RWPE2 (cell line): Measurements from ENCODE around the gene KRIT1.
A peak's percentile ranks its signal among the peaks of the same experiment; 100 is the strongest.

Experiments
- ATAC-seq: fragments of 200-7000 bp; cut with Tn5 transposase; 3 replicates; pipeline ENCODE4 v1.9.1; 2021; ENCODE audit warnings: low read depth
- DNase-seq: peaks from one replicate; pipeline ENCODE4 v3.0.0-alpha.2; 2020; ENCODE audit warnings: low spot score
- H3K27ac ChIP-seq: fragments of 450-650 bp; 2 replicates; pipeline ENCODE4 v1.5.1; 2017; ENCODE audit warnings: mild to moderate bottlenecking; ENCODE audit not compliant: poor library complexity, severe bottlenecking
- H3K27me3 ChIP-seq: fragments of 250-450 bp; sonication (Bioruptor Pico); 2 replicates; pipeline ENCODE4 v1.5.1; 2021; ENCODE audit warnings: mild to moderate bottlenecking, moderate library complexity; ENCODE audit not compliant: insufficient read depth, poor library complexity, severe bottlenecking
- H3K36me3 ChIP-seq: fragments of 250-450 bp; sonication (Bioruptor Pico); 2 replicates; pipeline ENCODE4 v1.5.1; 2020; ENCODE audit warnings: low read depth, mild to moderate bottlenecking, moderate library complexity
- H3K4me1 ChIP-seq: fragments of 250-450 bp; sonication (Bioruptor Pico); 2 replicates; pipeline ENCODE4 v1.5.1; 2021; ENCODE audit warnings: mild to moderate bottlenecking, moderate library complexity; ENCODE audit not compliant: insufficient read depth, poor library complexity, severe bottlenecking
- H3K4me3 ChIP-seq: fragments of 250-450 bp; sonication (Bioruptor Pico); 2 replicates; pipeline ENCODE4 v1.5.1; 2021; ENCODE audit warnings: mild to moderate bottlenecking, moderate library complexity; ENCODE audit not compliant: severe bottlenecking
- H3K9me3 ChIP-seq: fragments of 250-450 bp; sonication (Bioruptor Pico); 2 replicates; pipeline ENCODE4 v1.5.1; 2021; ENCODE audit warnings: mild to moderate bottlenecking, moderate library complexity; ENCODE audit not compliant: severe bottlenecking
- CTCF ChIP-seq: fragments of 450-650 bp; IDR thresholded peaks from one replicate; pipeline ENCODE4 v1.5.1; 2017; ENCODE audit warnings: mild to moderate bottlenecking, moderate library complexity; ENCODE audit not compliant: poor library complexity, severe bottlenecking

The KRIT1 gene

GRCh38 chr7:92251181-92251580 lies 5.5 kb upstream of the KRIT1 start:
- Histone ChIP-seq H3K27ac (no peak overlapping the region), H3K36me3 (0 out of 2 replicates have a peak, but pooled peaks cover 6% of the 10 kb centered on the region), H3K27me3 (no peaks in the 10 kb centered on the region), H3K4me3 (no peak overlapping the region), H3K9me3 (no peaks in the 10 kb centered on the region), H3K4me1 (peaks cover 11% of the 10 kb centered on the region)
- ATAC-seq (no peak), DNase-seq (no peak)
- TF ChIP-seq CTCF, result no peak

GRCh38 chr7:92250603-92251002 lies 4.9 kb upstream of the KRIT1 start:
- Histone ChIP-seq H3K27me3 (no peaks in the 10 kb centered on the region), H3K27ac (no peak overlapping the region), H3K36me3 (0 out of 2 replicates have a peak, but pooled peaks cover 6% of the 10 kb centered on the region), H3K9me3 (no peaks in the 10 kb centered on the region), H3K4me3 (no peak overlapping the region), H3K4me1 (peaks cover 11% of the 10 kb centered on the region)
- TF ChIP-seq CTCF, result no peak
- no peak for DNase-seq
- no peak for ATAC-seq

GRCh38 chr7:92246360-92247101 lies 817 bp upstream of the KRIT1 start:
- H3K4me1 ChIP-seq, result peaks cover 24% of the 10 kb centered on the region
- peak overlapping the region; percentile 68 for H3K27ac ChIP-seq
- no peak for TF ChIP-seq CTCF
- H3K36me3 ChIP-seq, result peaks cover 21% of the 10 kb centered on the region
- peak; percentile 33 for ATAC-seq
- H3K9me3 ChIP-seq, result no peaks in the 10 kb centered on the region
- no peak for DNase-seq
- no peaks in the 10 kb centered on the region for H3K27me3 ChIP-seq
- H3K4me3 ChIP-seq, result peak overlapping the region; percentile 54

- Histone ChIP-seq H3K27ac (peak overlapping the region; percentile 68), H3K36me3 (peaks cover 37% of the 10 kb centered on the region), H3K4me1 (peaks cover 13% of the 10 kb centered on the region), H3K27me3 (no peaks in the 10 kb centered on the region), H3K9me3 (no peaks in the 10 kb centered on the region), H3K4me3 (peak overlapping the region; percentile 54)
- TF ChIP-seq CTCF, result no peak
- DNase-seq, result no peak
- ATAC-seq, result no peak
Measured at GRCh38 chr7:92244808-92245486, 767 bp downstream of the KRIT1 start.

GRCh38 chr7:92242972-92243371 lies 2.7 kb downstream of the KRIT1 start:
- H3K27me3 ChIP-seq, result no peaks in the 10 kb centered on the region

More at GRCh38 chr7:92242972-92243371, 2.7 kb downstream of the KRIT1 start:
- Histone ChIP-seq H3K36me3 (peaks cover 57% of the 10 kb centered on the region), H3K9me3 (no peaks in the 10 kb centered on the region), H3K27ac (no peak overlapping the region), H3K4me3 (no peak overlapping the region), H3K4me1 (peaks cover 13% of the 10 kb centered on the region)
- no peak for ATAC-seq
- TF ChIP-seq CTCF, result no peak
- DNase-seq, result no peak
